K562 (cell line): ENCODE data around the gene ADAP1. TPM values are rescaled to one million over a fixed set of nuclear protein-coding genes. Genes with fewer than 3 reads are reported as not detected.

Experiments used
- AFF4 ChIP-seq: sonication (generic); formaldehyde crosslinking; IDR thresholded peaks from 2 replicates; pipeline ENCODE4 v1.8.0; 2023; ENCODE audit warnings: mild to moderate bottlenecking, missing genetic modification reagents
- DPF2 ChIP-seq: fragments of 450-650 bp; IDR thresholded peaks from 2 replicates; pipeline ENCODE4 v1.6.1; 2016
- ELF2 ChIP-seq: fragments of 250-450 bp; sonication (Bioruptor Pico); IDR thresholded peaks from 2 replicates; pipeline ENCODE4 v1.5.0; 2021; ENCODE audit warnings: mild to moderate bottlenecking
- ESRRA ChIP-seq: fragments of 450-650 bp; IDR thresholded peaks from 2 replicates; pipeline ENCODE4 v1.6.1; 2014; ENCODE audit warnings: low read depth, mild to moderate bottlenecking, moderate library complexity, borderline replicate concordance
- GATAD2B ChIP-seq: fragments of 450-650 bp; IDR thresholded peaks from 2 replicates; pipeline ENCODE4 v1.6.1; 2017; ENCODE audit warnings: mild to moderate bottlenecking, borderline replicate concordance
- KAT2B ChIP-seq: IDR thresholded peaks from one replicate; pipeline ENCODE4 v1.6.1; 2012; ENCODE audit warnings: low read depth, mild to moderate bottlenecking, control low read depth, inconsistent platforms, low read length, moderate library complexity
- KDM4B ChIP-seq, 2 experiments: fragments of 450-650 bp in 1 of 2; sonication (generic) in 1 of 2; IDR thresholded peaks; 2 replicates each; pipeline ENCODE4 v1.6.1; 2016 to 2017; ENCODE audit warnings: borderline replicate concordance in 2 of 2, antibody characterized with exemption in 1 of 2, low read depth in 1 of 2, mild to moderate bottlenecking in 1 of 2
- NFIC ChIP-seq: fragments of 450-650 bp; IDR thresholded peaks from 2 replicates; pipeline ENCODE4 v1.6.1; 2017; ENCODE audit warnings: mild to moderate bottlenecking, inconsistent platforms
- POLR2AphosphoS2 ChIP-seq: IDR thresholded peaks from 2 replicates; pipeline ENCODE4 v1.6.1; 2012; ENCODE audit warnings: low read length, improper control_type of control experiment
- SIN3A ChIP-seq, 2 experiments: fragments of 150-350 bp in 1 of 2; IDR thresholded peaks; 2 replicates each; pipeline ENCODE4 v1.6.1; 2011 to 2016; ENCODE audit warnings: borderline replicate concordance in 2 of 2, low read depth in 2 of 2, low read length in 2 of 2, mild to moderate bottlenecking in 2 of 2, moderate library complexity in 2 of 2; ENCODE audit not compliant: control insufficient read depth in 1 of 2
- SMARCA4 ChIP-seq: fragments of 450-650 bp; IDR thresholded peaks from 2 replicates; pipeline ENCODE4 v1.6.1; 2016
- TBP ChIP-seq: optimal IDR thresholded peaks from 2 replicates; pipeline ENCODE3; 2011; ENCODE audit warnings: low read depth, low read length, improper control_type of control experiment
- TFAM ChIP-seq: fragments of 250-450 bp; sonication (Bioruptor Pico); conservative IDR thresholded peaks from 2 replicates; pipeline ENCODE4 v1.5.0; 2021; ENCODE audit warnings: mild to moderate bottlenecking, moderate library complexity
- TOE1 ChIP-seq, 2 experiments: fragments of 450-650 bp in 1 of 2; sonication (generic) in 1 of 2; formaldehyde crosslinking in 1 of 2; IDR thresholded peaks; 2 replicates each; pipeline versions ENCODE4 v1.7.1 to v1.8.0; 2016 to 2022; ENCODE audit warnings: borderline replicate concordance in 2 of 2, mild to moderate bottlenecking in 2 of 2, antibody characterized with exemption in 1 of 2, inconsistent platforms in 1 of 2, low read depth in 1 of 2, missing genetic modification reagents in 1 of 2, moderate library complexity in 1 of 2
- YY1 ChIP-seq, 3 experiments: IDR thresholded peaks; 2 replicates each; pipeline ENCODE4 v1.6.1; 2011; ENCODE audit warnings: low read length in 2 of 3, mild to moderate bottlenecking in 2 of 3, moderate library complexity in 2 of 3, borderline replicate concordance in 1 of 3, control low read depth in 1 of 3, low read depth in 1 of 3; ENCODE audit not compliant: insufficient read depth in 3 of 3, insufficient replicate concordance in 2 of 3, control insufficient read depth in 1 of 3, insufficient read length in 1 of 3; ENCODE audit errors: extremely low read depth in 1 of 3
- ZFP36 ChIP-seq: fragments of 150-350 bp; IDR thresholded peaks from 2 replicates; pipeline ENCODE4 v1.6.1; 2018; ENCODE audit warnings: low read length, low read depth; ENCODE audit not compliant: partially characterized antibody
- ZNF316 ChIP-seq: fragments of 450-650 bp; IDR thresholded peaks from 2 replicates; pipeline ENCODE4 v1.6.1; 2016
- polyA plus RNA-seq, 8 experiments: library from polyadenylated mRNA; depleted of rRNA in 4 of 8; stranded (reverse) in 5 of 8; unstranded in 3 of 8; fragments of >200 nt; fragmentation: Nextera tagmentation in 2 of 8; fragmentation: Illumina TruSeq in 1 of 8; extraction: Ambion mirVana in 2 of 8; extraction: Trizol in 1 of 8; gene quantifications; 2 replicates each; pipeline versions ENCODE4 v1.2.1 to v1.2.3, GENCODE V29; 2011 to 2014; ENCODE audit warnings: inconsistent platforms in 1 of 8, missing spikeins in 1 of 8
- total RNA-seq, 7 experiments: library from RNA; depleted of rRNA in 6 of 7; stranded (reverse); fragments of >200 nt in 6 of 7; fragmentation: Illumina TruSeq in 2 of 7; extraction: Trizol in 2 of 7; gene quantifications; 2 replicates each; pipeline versions ENCODE4 v1.2.1 to v1.2.3, GENCODE V29; 2011 to 2021; ENCODE audit warnings: low replicate concordance in 1 of 7
- TF ChIP-seq, protein P1 (sequence below), 2 experiments: IDR thresholded peaks; 2 replicates each; pipeline ENCODE4 v1.6.1; 2011; ENCODE audit warnings: borderline replicate concordance in 1 of 2, control low read depth in 1 of 2, low read depth in 1 of 2, low read length in 1 of 2, mild to moderate bottlenecking in 1 of 2, mixed read lengths in 1 of 2, moderate library complexity in 1 of 2; ENCODE audit not compliant: insufficient read depth in 1 of 2, insufficient read length in 1 of 2, poor library complexity in 1 of 2, severe bottlenecking in 1 of 2; ENCODE audit errors: extremely low read depth in 1 of 2
- TF ChIP-seq, protein P2 (sequence below): IDR thresholded peaks from 2 replicates; pipeline ENCODE4 v1.6.1; 2016; ENCODE audit warnings: missing genetic modification characterization, missing compliant biosample characterization

ADAP1 gene
- total and polyA plus RNA-seq, 9 of the 15 experiments (the other 6 are each of a cell fraction or from before 2014, with no cell fraction given), result 0.27 to 1.4 (median 0.52) TPM; not detected in 3

GRCh38 chr7:992709-993607 lies 38.5 kb upstream of the ADAP1 start (continued):
- TF ChIP-seq AFF4 (CRISPR knock-in tag) (peak; percentile 25; the same call in 1 of the 2 replicates), POLR2AphosphoS2 (peak; percentile 75), SMARCA4 (no peak), DPF2 (0 out of 2 replicates have a peak, but pooled peaks have one; percentile 11), ZFP36 (peak; percentile 43), YY1 (IDR thresholded peaks at IDR 0.05; ENCODE audit: borderline replicate concordance in 1 of 3, control insufficient read depth in 1 of 3, extremely low read depth in 1 of 3, insufficient read depth in 3 of 3, insufficient read length in 1 of 3, insufficient replicate concordance in 2 of 3, low read depth in 1 of 3, low read length in 2 of 3) (peak in 1 of 3 experiments; percentile 58), KAT2B (no peak), TBP (peak; percentile 31), KDM4B (IDR thresholded peaks at IDR 0.05; ENCODE audit: borderline replicate concordance in 2 of 2, low read depth in 1 of 2) (peak in 1 of 2 experiments; percentile 54; a peak in 1 of 4 replicates), ELF2 (no peak), ESRRA (peak; percentile 18; the same call in 1 of the 2 replicates), ZNF316 (no peak), SIN3A (IDR thresholded peaks at IDR 0.05; ENCODE audit: borderline replicate concordance in 2 of 2, control insufficient read depth in 1 of 2, low read depth in 2 of 2, low read length in 2 of 2) (no peak), NFIC (peak; percentile 55), GATAD2B (no peak), TFAM (CRISPR knock-in tag) (no peak), TOE1 (IDR thresholded peaks at IDR 0.05; ENCODE audit: borderline replicate concordance) (no peak), TOE1 (CRISPR knock-in tag; IDR thresholded peaks at IDR 0.05; ENCODE audit: borderline replicate concordance, low read depth) (no peak)
- TF ChIP-seq, protein P1, sequence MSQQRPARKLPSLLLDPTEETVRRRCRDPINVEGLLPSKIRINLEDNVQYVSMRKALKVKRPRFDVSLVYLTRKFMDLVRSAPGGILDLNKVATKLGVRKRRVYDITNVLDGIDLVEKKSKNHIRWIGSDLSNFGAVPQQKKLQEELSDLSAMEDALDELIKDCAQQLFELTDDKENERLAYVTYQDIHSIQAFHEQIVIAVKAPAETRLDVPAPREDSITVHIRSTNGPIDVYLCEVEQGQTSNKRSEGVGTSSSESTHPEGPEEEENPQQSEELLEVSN (IDR thresholded peaks at IDR 0.05; ENCODE audit: borderline replicate concordance in 1 of 2, extremely low read depth in 1 of 2, insufficient read depth in 1 of 2, insufficient read length in 1 of 2, low read depth in 1 of 2, low read length in 1 of 2, poor library complexity in 1 of 2, severe bottlenecking in 1 of 2), result peak in 1 of 2 experiments; percentile 63
- TF ChIP-seq, protein P2, sequence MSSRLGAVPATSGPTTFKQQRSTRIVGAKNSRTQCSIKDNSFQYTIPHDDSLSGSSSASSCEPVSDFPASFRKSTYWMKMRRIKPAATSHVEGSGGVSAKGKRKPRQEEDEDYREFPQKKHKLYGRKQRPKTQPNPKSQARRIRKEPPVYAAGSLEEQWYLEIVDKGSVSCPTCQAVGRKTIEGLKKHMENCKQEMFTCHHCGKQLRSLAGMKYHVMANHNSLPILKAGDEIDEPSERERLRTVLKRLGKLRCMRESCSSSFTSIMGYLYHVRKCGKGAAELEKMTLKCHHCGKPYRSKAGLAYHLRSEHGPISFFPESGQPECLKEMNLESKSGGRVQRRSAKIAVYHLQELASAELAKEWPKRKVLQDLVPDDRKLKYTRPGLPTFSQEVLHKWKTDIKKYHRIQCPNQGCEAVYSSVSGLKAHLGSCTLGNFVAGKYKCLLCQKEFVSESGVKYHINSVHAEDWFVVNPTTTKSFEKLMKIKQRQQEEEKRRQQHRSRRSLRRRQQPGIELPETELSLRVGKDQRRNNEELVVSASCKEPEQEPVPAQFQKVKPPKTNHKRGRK (tag), result no peak
